ENCODE measurements around the gene MARS1. TPM values are rescaled to one million over a fixed set of nuclear protein-coding genes. Genes with fewer than 3 reads are reported as not detected.

The MARS1 gene
- total RNA-seq, 1 donor from 2014 or later = 71.2 TPM

DNA sequence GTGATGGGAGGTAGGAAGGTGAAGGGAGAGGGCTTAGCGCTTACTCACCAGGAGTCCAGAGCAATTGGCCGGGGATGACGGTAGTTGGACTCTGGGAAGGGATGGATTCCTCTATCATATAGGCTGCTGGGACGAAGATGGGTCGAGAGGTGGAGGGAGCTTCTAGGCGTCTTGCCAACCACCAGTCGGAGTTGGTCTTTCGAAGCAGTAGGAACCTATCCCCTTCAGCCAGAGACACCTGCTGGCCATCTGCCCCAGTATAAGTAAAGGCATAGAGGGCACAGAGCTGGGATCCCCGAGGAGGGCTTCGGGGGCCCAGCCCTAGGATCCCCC lies 8.9 kb upstream of the MARS1 start:
- intact Hi-C loops (cut with DNase I) = no loop called here
- TF ChIP-seq, protein P1, sequence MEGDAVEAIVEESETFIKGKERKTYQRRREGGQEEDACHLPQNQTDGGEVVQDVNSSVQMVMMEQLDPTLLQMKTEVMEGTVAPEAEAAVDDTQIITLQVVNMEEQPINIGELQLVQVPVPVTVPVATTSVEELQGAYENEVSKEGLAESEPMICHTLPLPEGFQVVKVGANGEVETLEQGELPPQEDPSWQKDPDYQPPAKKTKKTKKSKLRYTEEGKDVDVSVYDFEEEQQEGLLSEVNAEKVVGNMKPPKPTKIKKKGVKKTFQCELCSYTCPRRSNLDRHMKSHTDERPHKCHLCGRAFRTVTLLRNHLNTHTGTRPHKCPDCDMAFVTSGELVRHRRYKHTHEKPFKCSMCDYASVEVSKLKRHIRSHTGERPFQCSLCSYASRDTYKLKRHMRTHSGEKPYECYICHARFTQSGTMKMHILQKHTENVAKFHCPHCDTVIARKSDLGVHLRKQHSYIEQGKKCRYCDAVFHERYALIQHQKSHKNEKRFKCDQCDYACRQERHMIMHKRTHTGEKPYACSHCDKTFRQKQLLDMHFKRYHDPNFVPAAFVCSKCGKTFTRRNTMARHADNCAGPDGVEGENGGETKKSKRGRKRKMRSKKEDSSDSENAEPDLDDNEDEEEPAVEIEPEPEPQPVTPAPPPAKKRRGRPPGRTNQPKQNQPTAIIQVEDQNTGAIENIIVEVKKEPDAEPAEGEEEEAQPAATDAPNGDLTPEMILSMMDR (IDR thresholded peaks at IDR 0.05) = no peak
- no peak for TF ChIP-seq POLR2AphosphoS5 (IDR thresholded peaks at IDR 0.05; ENCODE audit: insufficient read depth in 1 of 2, low read depth in 1 of 2)
- no peak for TF ChIP-seq POLR2A (IDR thresholded peaks at IDR 0.05)
- H3K27ac ChIP-seq = peak overlapping the region; percentile 33

DNA sequence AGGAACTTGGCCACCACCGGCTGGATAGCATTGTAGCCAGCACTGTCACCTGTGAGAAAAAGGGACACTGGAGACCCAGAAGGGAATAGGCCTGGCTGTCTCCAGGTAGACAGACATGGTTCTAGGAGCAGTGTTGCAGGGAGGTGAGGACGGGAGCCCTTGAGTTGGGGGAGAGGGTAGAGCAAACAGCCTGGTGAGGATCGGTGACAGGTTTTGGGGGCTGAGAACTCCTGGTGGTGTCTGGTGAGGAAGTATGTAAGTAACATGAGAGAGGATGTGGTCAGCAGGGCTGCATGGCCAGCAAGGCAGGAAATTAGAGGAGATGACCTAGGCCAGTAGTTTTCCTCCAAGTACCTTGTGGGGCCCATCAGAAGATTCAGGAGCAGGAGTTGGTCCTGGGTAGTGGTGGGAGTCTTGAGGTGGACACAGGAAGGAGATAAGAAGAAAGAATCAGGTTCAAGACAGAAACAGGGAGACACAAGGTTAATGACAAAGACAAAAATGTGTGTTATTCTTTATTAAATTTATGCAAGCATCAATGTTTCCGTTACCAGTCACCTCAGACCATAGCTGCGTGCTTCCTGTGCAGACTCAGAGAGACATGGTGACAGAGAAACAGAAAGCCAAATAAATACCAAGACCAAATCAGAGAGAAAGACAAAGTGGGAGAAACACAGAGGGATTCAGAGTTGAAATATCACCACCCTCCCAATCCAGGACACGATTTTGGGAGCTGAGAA lies 8.3 kb upstream of the MARS1 start, which contains the start of gene ARHGAP9:
TSS of gene ARHGAP9 (minus strand) at position 491 of the 740 bp plus-strand sequence. CDS start at position 31, 460 bp downstream.
- Histone ChIP-seq H3K27ac (peak within 1 kb of the TSS; percentile 33), H3K9me3 (no peaks in the 10 kb centered on the region), H3K4me1 (peaks cover 18% of the 10 kb centered on the region), H3K36me3 (no peaks in the 10 kb centered on the region), H3K27me3 (peaks cover 11% of the 10 kb centered on the region), H3K4me3 (no peak within 1 kb of the TSS)
- DNase-seq (ENCODE audit: extremely low spot score in 2 of 2) = no peak
- intact Hi-C loops (cut with DNase I) = no loop called here
- TF ChIP-seq POLR2AphosphoS5 (IDR thresholded peaks at IDR 0.05; ENCODE audit: insufficient read depth in 1 of 2, low read depth in 1 of 2) (no peak), POLR2A (IDR thresholded peaks at IDR 0.05) (no peak)
- TF ChIP-seq, protein P1 (IDR thresholded peaks at IDR 0.05) = no peak

More for the DNA sequence above, 8.9 kb upstream of the MARS1 start:
- Histone ChIP-seq H3K9me3 (no peaks in the 10 kb centered on the region), H3K27me3 (peaks cover 12% of the 10 kb centered on the region), H3K36me3 (no peaks in the 10 kb centered on the region), H3K4me3 (no peak overlapping the region), H3K4me1 (peaks cover 18% of the 10 kb centered on the region)
- DNase-seq (ENCODE audit: extremely low spot score in 2 of 2) = no peak

DNA sequence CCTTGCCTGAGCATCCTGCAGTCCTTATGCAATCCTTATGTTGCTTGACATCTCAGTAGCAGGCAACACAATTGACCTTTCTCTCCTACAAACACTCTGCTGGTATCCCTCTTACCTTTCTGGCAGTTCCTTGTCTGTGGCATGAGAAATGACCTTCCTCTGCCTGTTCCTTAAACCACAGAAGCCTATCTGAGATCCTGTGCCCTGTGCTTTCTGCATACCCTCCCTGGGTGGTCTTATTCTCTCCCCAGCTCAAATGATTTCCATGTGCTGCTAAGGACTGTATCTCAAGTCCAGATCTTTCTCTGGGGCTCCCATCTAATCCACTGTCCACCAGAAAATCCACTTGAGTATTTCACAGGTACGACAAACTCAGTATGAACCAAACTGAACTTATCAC lies 6.2 kb upstream of the MARS1 start:
- no peaks in the 10 kb centered on the region for H3K4me1 ChIP-seq
- H3K27ac ChIP-seq = no peak overlapping the region
- H3K36me3 ChIP-seq = no peaks in the 10 kb centered on the region
- H3K4me3 ChIP-seq = no peak overlapping the region
- DNase-seq (ENCODE audit: extremely low spot score in 2 of 2) = no peak
- H3K9me3 ChIP-seq = no peaks in the 10 kb centered on the region
- intact Hi-C loops (cut with DNase I) = no loop called here
- TF ChIP-seq POLR2A (IDR thresholded peaks at IDR 0.05) (no peak), POLR2AphosphoS5 (IDR thresholded peaks at IDR 0.05; ENCODE audit: insufficient read depth in 1 of 2, low read depth in 1 of 2) (no peak)
- TF ChIP-seq, protein P1 (IDR thresholded peaks at IDR 0.05) = no peak
- H3K27me3 ChIP-seq = no peaks in the 10 kb centered on the region

DNA sequence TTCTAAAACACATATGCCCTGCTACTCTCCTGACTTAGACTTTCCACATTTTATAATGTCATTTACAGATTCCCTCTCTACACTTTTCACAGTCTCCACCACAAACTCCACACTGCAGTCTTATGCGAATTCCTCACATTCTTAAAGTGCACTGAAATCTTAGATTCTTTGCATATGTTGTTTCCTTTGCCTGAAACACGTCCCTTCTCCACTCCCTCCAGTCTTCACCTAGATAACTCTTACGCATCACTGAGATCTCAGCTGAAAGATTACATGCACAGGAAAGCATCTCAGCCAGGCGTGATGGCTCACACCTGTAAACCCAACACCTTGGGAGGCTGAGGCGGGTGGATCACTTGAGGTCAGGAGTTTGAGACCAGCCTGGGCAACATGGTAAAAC lies 4.4 kb upstream of the MARS1 start:
- TF ChIP-seq, protein P1 (IDR thresholded peaks at IDR 0.05) = no peak
- TF ChIP-seq POLR2AphosphoS5 (IDR thresholded peaks at IDR 0.05; ENCODE audit: insufficient read depth in 1 of 2, low read depth in 1 of 2) (no peak), POLR2A (IDR thresholded peaks at IDR 0.05) (no peak)
- Histone ChIP-seq H3K4me1 (peaks cover 7% of the 10 kb centered on the region), H3K27ac (no peak overlapping the region), H3K27me3 (no peaks in the 10 kb centered on the region), H3K4me3 (no peak overlapping the region), H3K9me3 (no peaks in the 10 kb centered on the region), H3K36me3 (no peaks in the 10 kb centered on the region)
- no peak for DNase-seq (ENCODE audit: extremely low spot score in 2 of 2)
- intact Hi-C loops (cut with DNase I) = no loop called here

DNA sequence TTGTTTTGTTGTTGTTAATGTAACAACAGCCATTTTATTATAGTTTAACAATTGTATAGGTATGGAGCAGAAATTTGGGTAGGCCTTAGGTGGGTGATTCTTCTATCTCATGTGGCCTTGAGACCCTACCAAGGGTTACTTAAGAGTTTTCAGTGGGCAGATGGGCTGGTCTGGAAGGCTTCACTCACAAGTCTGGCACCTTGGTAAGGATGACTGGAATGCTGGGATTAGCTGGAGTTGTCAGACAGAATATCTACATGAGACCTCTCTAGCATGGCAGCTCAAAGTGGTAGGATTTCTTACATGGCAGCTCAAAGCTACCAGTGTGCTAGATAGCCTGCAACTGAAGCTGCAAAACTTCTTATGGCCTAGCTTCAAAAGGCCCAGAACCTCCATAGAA lies 2.2 kb upstream of the MARS1 start:
- DNase-seq (ENCODE audit: extremely low spot score in 2 of 2) = no peak
- no peak overlapping the region for H3K27ac ChIP-seq
- intact Hi-C loops (cut with DNase I) = no loop called here
- peaks cover 18% of the 10 kb centered on the region for H3K4me1 ChIP-seq
- no peaks in the 10 kb centered on the region for H3K9me3 ChIP-seq
- no peak for TF ChIP-seq POLR2A (IDR thresholded peaks at IDR 0.05)
- peaks cover 0 to 12% of the 10 kb centered on the region in 2 donors for H3K36me3 ChIP-seq
- H3K4me3 ChIP-seq = no peak overlapping the region
- H3K27me3 ChIP-seq = no peaks in the 10 kb centered on the region

All from vagina (tissue), 2 donors.